Activated CD4-positive, CD25-positive, alpha-beta regulatory T cell treated with anti-CD3 and anti-CD28 coated beads, Interleukin-2, amount 50 U/mL, for 16 hours (primary cell): Measurements from ENCODE around the gene SSBP2.
"Not testable (repeated sequence)": the region's sequence is repeated elsewhere in the genome, so short reads cannot be mapped to it uniquely, and the experiment has no call there.

Experiments
- DNase-seq: peaks from one replicate; pipeline ENCODE4 v3.0.0-alpha.2; 2020; ENCODE audit warnings: low read depth, low spot score

Gene SSBP2

GRCh38 chr5:81428861-81429260 is 322.0 kb downstream of the SSBP2 start:
- no peak for DNase-seq

GRCh38 chr5:81428446-81428845 is 322.5 kb downstream of the SSBP2 start:
- DNase-seq = no peak

- DNase-seq = no peak
Measured at GRCh38 chr5:81427566-81427965, 323.3 kb downstream of the SSBP2 start.

- DNase-seq = no peak
Measured at GRCh38 chr5:81426359-81427030, 324.4 kb downstream of the SSBP2 start.

GRCh38 chr5:81425569-81425968 is 325.3 kb downstream of the SSBP2 start:
- DNase-seq = no peak

- no peak for DNase-seq
Measured at GRCh38 chr5:81424728-81425127, 326.2 kb downstream of the SSBP2 start.

- DNase-seq = no peak
Measured at GRCh38 chr5:81422671-81423070, 328.2 kb downstream of the SSBP2 start.

- no peak for DNase-seq
Measured at GRCh38 chr5:81420039-81420667, 330.7 kb downstream of the SSBP2 start.

GRCh38 chr5:81418606-81419005 is 332.3 kb downstream of the SSBP2 start:
- DNase-seq = no peak

GRCh38 chr5:81417052-81417451 is 333.8 kb downstream of the SSBP2 start:
- DNase-seq = no peak

- no peak for DNase-seq
Measured at GRCh38 chr5:81409896-81410295, 341.0 kb downstream of the SSBP2 start.

- no peak for DNase-seq
Measured at GRCh38 chr5:81409361-81409760, 341.5 kb downstream of the SSBP2 start.

- no peak for DNase-seq
Measured at GRCh38 chr5:81408496-81408895, 342.4 kb downstream of the SSBP2 start.

- DNase-seq = not testable (repeated sequence)
Measured at GRCh38 chr5:81407811-81408210, 343.1 kb downstream of the SSBP2 start.

GRCh38 chr5:81405126-81405891 is 345.6 kb downstream of the SSBP2 start:
- DNase-seq = no peak

GRCh38 chr5:81402192-81402930 is 348.5 kb downstream of the SSBP2 start:
- no peak for DNase-seq

GRCh38 chr5:81401266-81401665 is 349.6 kb downstream of the SSBP2 start:
- no peak for DNase-seq

- no peak for DNase-seq
Measured at GRCh38 chr5:81400375-81400774, 350.5 kb downstream of the SSBP2 start.

GRCh38 chr5:81398741-81399140 is 352.2 kb downstream of the SSBP2 start:
- no peak for DNase-seq

- no peak for DNase-seq
Measured at GRCh38 chr5:81397176-81397575, 353.7 kb downstream of the SSBP2 start.

- no peak for DNase-seq
Measured at GRCh38 chr5:81395262-81395661, 355.6 kb downstream of the SSBP2 start.
